Ishikawa (cell line): ENCODE measurements around the gene KIAA1671.
A peak's percentile ranks its signal among the peaks of the same experiment; 100 is the strongest.

Experiments
- CEBPB ChIP-seq: IDR thresholded peaks from 2 replicates; pipeline ENCODE4 v1.6.1; 2012
- CREB1 ChIP-seq: IDR thresholded peaks from 2 replicates; pipeline ENCODE4 v1.6.1; 2012; ENCODE audit warnings: low read depth
- EGR1 ChIP-seq: IDR thresholded peaks from 2 replicates; pipeline ENCODE4 v1.6.1; 2012
- EP300 ChIP-seq: IDR thresholded peaks from 2 replicates; pipeline ENCODE4 v1.6.1; 2012; ENCODE audit warnings: borderline replicate concordance
- FOXM1 ChIP-seq: IDR thresholded peaks from 2 replicates; pipeline ENCODE4 v1.6.1; 2012; ENCODE audit warnings: low read depth, borderline replicate concordance
- NFIC ChIP-seq: IDR thresholded peaks from 2 replicates; pipeline ENCODE4 v1.6.1; 2012
- RAD21 ChIP-seq: IDR thresholded peaks from 2 replicates; pipeline ENCODE4 v1.6.1; 2012; ENCODE audit warnings: low read depth
- TAF1 ChIP-seq: IDR thresholded peaks from 2 replicates; pipeline ENCODE4 v1.6.1; 2012; ENCODE audit warnings: low read depth, mild to moderate bottlenecking
- TCF12 ChIP-seq: IDR thresholded peaks from 2 replicates; pipeline ENCODE4 v1.6.1; 2012; ENCODE audit warnings: low read depth
- TEAD4 ChIP-seq: IDR thresholded peaks from 2 replicates; pipeline ENCODE4 v1.6.1; 2012
- YY1 ChIP-seq: IDR thresholded peaks from 2 replicates; pipeline ENCODE4 v1.6.1; 2012; ENCODE audit warnings: low read depth
- ZBTB7A ChIP-seq: IDR thresholded peaks from 2 replicates; pipeline ENCODE4 v1.6.1; 2012; ENCODE audit warnings: low read depth
- TF ChIP-seq, protein P1 (sequence below): IDR thresholded peaks from 2 replicates; pipeline ENCODE4 v1.6.1; 2012
- TF ChIP-seq, protein P2 (sequence below): IDR thresholded peaks from 2 replicates; pipeline ENCODE4 v1.6.1; 2012
- TF ChIP-seq, protein P3 (sequence below): IDR thresholded peaks from 2 replicates; pipeline ENCODE4 v1.6.1; 2012; ENCODE audit warnings: low read depth, mild to moderate bottlenecking

KIAA1671 gene

DNA sequence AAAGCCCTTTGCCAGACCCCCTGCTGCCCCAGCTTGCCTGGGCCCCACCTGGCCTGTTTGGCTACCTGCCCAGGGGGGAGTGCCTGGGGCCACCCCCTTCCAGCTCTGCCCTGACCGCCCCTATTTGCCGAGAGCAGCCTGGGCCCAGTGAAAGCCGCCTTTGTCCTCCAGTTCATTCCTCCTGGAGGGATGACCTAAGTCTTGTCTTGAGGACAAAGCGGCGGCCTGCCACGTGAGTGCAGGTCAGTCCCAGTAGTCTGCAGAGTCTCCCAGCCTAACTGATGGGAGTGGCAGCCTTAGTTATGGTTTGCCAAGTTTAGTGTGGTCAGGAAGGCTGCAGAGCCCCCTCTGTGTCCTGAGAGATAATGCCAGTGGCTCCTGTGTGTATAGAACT, 131.3 kb downstream of the KIAA1671 start:
- TF ChIP-seq EP300 (peak; percentile 39), NFIC (peak; percentile 94), CEBPB (no peak), TCF12 (peak; percentile 68)
- TF ChIP-seq, protein P1, sequence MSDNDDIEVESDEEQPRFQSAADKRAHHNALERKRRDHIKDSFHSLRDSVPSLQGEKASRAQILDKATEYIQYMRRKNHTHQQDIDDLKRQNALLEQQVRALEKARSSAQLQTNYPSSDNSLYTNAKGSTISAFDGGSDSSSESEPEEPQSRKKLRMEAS: peak; percentile 40; the same call in 1 of the 2 replicates

DNA sequence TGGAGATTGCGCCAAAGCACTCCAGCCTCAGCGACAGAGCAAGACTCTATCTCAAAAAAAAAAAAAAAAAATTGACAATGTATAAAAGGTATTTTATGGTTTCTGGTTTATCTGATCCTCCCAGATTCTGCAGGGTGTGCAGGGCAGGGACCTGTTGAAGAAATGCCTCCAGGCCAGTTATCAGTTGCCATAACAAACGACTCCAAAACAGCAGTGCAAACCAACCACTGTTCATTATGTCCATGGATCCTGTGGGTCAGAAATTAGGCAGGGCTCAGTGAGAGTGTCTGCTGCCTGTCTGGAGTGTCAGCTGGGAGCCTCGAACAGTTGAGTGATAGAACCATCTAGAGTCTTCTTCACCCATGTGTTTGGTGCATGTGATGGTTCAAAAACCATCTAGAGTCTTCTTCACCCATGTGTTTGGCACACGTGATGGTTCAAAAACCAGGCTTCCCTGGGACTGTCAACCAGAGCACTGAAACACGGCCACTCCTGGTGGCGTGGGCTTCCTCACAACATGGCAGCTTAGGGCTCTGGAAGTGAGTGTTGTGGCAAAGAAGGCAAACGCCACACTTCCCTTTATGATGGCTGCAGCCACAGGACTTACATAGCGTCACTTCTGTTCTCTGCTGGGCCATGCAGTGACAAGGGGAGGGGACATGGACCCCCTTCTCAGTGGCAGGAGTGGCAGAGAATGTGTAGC, 132.0 kb downstream of the KIAA1671 start:
- no peak for TF ChIP-seq YY1
- no peak for TF ChIP-seq TEAD4
- no peak for TF ChIP-seq CREB1

DNA sequence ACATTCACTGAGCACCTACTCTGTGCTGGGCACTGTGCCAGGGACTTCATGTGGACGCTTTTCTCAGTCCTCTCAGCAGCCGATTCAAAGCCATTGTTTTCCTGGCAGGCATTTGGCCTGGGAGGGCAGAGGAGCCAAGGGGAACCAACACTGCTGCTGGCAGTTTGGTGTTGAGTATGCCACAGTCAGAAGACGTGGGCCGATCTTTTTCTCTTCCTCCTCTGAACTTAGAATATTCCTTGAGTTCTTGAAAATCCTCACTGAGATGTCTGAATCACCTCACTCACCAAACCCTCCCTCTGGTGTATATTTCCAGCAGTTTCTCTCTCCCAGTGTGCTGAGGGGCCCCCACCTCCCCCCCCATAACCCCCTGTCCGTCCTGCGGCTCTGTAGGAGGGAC, 132.6 kb downstream of the KIAA1671 start:
- TF ChIP-seq, protein P1: no peak
- TF ChIP-seq, protein P2, sequence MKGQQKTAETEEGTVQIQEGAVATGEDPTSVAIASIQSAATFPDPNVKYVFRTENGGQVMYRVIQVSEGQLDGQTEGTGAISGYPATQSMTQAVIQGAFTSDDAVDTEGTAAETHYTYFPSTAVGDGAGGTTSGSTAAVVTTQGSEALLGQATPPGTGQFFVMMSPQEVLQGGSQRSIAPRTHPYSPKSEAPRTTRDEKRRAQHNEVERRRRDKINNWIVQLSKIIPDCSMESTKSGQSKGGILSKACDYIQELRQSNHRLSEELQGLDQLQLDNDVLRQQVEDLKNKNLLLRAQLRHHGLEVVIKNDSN: no peak
- 0 out of 2 replicates have a peak, but pooled peaks have one; percentile 9 for TF ChIP-seq NFIC

DNA sequence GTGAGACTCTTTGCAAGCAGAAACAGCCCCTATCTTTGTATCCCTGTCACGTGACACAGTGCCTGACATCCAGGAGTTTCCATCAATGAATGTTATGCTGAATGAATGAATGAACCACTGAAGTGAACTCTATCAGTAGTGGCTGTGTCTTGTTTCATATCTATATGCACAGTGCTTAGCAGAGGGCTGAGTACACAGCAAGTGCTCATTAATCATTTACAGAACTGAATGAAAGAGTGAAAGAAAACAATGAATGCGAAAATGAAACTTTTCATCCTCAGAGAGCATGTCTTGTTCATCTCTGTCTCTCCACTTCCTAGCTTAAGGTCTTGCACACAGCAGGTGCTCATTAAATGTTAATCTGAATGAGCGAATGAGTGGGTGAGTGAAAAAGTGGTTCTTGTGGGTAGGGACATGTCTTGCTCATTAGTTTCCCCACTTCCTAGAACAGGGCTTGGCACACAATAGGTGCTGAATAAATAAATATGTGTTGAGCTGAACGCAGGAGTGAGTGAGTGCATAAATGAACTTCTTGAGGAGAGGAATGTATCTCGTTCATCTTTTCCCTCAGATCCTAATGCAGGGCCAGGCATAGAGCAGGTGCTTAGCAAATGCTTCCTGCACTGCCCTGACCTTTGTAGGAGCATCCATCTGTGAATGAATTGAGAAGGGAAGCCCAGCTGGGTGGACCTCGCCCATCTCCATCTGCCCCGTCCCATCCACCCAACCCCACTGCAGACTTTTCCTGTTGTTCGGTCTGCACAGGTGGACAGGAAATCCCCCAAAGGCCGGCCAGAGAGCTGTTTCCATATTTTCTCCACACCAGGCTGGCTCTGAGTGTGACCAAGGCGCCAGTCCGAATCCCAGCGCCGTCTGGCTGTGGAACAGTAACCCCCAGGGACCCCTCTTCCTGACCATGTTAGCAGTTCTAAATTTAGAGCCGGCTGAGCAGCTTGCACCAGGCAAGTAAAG, 133.7 kb downstream of the KIAA1671 start:
- TF ChIP-seq EP300: no peak
- no peak for TF ChIP-seq TEAD4
- no peak for TF ChIP-seq EGR1
- TF ChIP-seq, protein P2: no peak
- TF ChIP-seq, protein P1: no peak
- TF ChIP-seq CEBPB: no peak
- no peak for TF ChIP-seq RAD21
- no peak for TF ChIP-seq NFIC
- no peak for TF ChIP-seq ZBTB7A
- no peak for TF ChIP-seq YY1
- no peak for TF ChIP-seq TCF12
- TF ChIP-seq TAF1: no peak
- TF ChIP-seq CREB1: no peak
- TF ChIP-seq FOXM1: no peak
- TF ChIP-seq, protein P3, sequence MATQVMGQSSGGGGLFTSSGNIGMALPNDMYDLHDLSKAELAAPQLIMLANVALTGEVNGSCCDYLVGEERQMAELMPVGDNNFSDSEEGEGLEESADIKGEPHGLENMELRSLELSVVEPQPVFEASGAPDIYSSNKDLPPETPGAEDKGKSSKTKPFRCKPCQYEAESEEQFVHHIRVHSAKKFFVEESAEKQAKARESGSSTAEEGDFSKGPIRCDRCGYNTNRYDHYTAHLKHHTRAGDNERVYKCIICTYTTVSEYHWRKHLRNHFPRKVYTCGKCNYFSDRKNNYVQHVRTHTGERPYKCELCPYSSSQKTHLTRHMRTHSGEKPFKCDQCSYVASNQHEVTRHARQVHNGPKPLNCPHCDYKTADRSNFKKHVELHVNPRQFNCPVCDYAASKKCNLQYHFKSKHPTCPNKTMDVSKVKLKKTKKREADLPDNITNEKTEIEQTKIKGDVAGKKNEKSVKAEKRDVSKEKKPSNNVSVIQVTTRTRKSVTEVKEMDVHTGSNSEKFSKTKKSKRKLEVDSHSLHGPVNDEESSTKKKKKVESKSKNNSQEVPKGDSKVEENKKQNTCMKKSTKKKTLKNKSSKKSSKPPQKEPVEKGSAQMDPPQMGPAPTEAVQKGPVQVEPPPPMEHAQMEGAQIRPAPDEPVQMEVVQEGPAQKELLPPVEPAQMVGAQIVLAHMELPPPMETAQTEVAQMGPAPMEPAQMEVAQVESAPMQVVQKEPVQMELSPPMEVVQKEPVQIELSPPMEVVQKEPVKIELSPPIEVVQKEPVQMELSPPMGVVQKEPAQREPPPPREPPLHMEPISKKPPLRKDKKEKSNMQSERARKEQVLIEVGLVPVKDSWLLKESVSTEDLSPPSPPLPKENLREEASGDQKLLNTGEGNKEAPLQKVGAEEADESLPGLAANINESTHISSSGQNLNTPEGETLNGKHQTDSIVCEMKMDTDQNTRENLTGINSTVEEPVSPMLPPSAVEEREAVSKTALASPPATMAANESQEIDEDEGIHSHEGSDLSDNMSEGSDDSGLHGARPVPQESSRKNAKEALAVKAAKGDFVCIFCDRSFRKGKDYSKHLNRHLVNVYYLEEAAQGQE: no peak

DNA sequence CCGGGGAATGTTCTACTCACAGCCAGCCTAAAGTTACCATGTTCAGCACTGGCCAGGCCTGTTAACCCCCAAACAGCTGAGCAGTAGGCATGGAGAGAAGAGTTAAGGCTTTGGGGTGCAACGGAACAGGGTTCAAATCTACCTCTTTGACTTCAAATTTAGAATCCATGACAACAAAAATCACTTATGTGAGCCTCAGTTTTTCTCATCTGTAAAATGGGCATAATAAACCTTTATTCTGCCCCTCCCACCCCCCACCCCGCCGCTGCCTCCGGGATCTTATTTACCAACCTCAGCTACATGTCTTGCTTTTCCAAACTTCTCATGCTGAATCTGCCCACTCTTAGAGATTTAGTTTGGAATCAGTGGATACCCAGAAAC, 134.4 kb downstream of the KIAA1671 start:
- TF ChIP-seq, protein P2: no peak

DNA sequence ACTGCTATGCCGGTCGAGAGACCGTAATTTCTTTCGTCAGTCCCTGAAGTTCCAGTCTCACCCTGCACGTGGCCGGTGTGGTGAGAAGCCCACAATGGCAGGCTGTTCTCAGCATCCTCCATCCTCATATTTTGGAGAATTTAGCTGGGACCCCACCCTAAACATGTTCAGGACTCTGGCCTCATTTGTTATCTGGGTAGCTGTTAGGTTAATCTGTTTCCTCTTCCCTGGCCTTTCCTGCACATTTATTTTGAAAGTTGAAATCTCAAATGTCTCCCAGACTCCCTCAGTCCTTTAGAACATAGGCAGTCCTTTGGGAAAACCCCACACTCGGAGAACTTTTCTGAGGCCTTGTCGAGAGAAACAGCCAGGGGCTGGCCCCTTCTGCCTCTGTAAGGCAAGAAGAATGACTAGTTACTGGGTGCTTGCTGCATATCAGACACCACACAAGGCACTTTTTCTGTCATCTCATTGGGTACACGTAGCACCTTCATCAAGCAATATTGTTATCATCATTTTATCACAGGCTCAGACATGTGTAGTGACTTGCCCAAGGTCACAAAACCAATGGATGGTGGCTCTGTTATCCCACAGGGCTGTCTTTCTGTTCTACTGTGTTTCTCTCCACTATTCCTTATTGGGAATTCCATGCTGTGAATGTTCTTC, 137.8 kb downstream of the KIAA1671 start:
- no peak for TF ChIP-seq TAF1
- no peak for TF ChIP-seq YY1
- TF ChIP-seq ZBTB7A: no peak
- TF ChIP-seq TCF12: no peak
- no peak for TF ChIP-seq RAD21
- no peak for TF ChIP-seq EGR1
- TF ChIP-seq CEBPB: no peak
- no peak for TF ChIP-seq CREB1
- TF ChIP-seq TEAD4: no peak
- no peak for TF ChIP-seq EP300
- TF ChIP-seq, protein P3: no peak
- no peak for TF ChIP-seq FOXM1
- TF ChIP-seq, protein P2: no peak
- no peak for TF ChIP-seq NFIC
- TF ChIP-seq, protein P1: no peak
